Activated gamma-delta T cell treated with anti-CD3 and anti-CD28 coated beads, Interleukin-2, amount 50 U/mL, for 16 hours (primary cell): ENCODE measurements around the gene PFKFB3.
"Not testable (repeated sequence)": the region's sequence is repeated elsewhere in the genome, so short reads cannot be mapped to it uniquely, and the experiment has no call there.

Source experiments
- DNase-seq: peaks from one replicate; pipeline ENCODE4 v3.0.0-alpha.2; 2020; ENCODE audit warnings: low read depth

PFKFB3 gene

DNA sequence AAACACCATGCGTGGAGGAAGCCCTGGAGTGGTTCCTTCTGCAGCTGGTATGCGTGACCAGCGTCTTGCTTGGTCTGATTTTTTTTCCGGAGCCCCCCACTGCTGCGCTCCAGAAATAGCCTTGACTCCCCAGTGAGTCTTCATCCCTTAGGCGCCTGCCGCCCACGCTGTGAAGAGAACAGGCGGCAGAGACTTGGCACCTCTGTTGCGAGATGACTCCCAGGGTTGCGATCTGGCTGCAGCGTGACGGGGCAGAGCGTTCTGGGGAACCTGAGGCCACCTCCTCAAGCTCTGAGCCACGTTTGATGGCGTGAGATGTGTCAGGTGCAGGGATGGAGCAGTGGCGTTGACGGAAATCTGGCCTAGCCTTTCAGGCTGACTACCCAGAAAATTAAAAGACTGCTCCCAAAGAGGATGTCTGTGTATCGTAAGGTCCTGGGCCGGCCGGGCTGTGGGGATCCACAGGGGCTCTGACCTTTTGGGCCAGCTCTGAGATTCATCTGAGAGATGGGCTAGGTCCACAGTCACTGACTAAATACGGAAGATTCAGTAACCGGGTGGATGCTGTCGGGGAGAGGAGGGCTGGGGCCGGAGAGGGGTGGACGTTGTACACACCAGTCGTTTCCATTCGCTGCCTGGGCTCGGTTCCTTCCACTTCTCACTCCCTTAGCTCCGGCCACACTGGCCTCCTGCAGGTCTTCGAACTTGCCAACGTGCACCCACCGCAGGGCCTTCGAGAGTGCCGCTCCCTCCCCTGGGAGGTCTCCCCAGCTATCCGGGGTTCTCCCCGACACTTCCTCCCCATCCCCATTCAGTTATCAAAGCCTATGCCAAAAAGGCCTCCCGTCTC is 33.8 kb downstream of the PFKFB3 start:
- DNase-seq = no peak

DNA sequence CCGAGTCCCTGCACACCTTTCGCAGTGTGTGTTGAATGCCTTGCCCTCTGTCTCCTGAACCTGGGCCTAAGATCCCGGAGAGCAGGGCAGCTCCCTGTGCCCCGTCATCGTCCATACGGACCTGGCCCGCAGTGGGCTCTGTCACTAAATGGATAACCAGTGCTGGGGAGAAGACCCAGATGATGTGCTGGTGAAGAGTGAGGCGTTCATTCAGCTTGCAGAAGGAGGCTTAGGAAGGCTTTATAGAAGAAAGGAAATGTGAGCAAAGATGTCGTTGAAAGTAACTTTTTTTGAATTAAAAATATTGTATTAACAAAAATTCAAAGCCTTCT is 34.4 kb downstream of the PFKFB3 start:
- no peak for DNase-seq

DNA sequence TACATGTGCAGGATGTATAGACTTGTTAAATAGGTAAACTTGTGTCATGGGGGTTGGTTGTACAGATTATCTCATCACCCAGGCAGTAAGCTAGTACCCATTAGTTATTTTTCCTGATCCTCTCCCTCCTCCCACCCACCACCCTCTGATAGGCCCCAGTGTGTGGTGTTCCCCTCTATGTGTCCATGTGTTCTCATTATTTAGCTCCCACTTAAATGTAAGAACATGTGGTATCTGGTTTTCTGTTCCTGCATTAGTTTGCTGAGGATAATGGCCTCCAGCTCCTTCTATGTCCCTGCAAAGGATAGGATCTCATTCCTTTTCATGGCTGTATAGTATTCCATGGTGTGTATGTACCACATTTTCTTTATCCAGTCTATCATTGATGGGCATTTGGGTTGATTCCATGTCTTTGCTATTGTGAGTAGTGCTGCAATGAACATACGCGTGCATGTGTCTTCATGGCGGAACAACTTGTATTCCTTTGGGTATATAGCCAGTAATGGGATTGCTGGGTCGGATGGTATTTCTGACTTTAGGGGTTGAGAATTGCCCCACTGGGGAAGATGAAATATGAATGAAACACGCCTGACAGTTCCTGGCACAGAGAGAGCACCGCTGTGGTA is 36.0 kb downstream of the PFKFB3 start:
- DNase-seq = not testable (repeated sequence)

DNA sequence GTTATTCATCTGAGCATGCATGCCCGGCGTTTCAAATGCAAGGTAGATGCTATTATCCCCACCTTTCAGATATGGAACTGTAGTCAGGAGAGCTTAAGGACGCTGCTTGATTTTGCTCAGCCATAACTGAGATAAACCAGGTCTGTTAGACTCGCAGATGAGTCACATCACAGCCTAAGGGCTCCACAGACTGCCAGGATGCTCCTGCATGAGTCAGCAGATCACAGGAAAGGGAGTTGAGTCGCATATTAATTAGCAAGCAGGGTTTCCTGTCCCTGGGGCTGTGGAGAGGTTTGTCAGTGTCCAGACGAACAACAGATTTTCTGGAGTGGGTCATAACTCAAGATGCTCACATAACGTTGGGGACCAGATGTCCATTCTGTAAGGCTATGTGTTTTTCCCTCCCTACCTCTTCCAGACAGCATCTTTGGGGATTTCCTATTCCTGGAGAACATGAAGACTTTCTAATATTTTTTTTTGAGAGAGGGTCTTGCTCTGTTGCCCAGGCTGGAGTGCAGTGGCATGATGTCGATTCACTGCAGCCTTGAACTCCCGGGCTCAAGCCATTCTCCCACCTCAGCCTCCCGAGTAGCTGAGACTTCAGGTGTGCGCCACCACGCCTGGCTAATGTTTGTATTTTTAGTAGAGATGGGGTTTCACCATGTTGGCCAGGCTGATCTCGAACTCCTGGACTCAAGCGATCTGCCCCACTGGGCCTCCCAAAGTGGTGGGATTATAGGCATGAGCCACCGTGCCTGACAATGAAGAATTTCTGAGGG is 36.7 kb downstream of the PFKFB3 start:
- DNase-seq = peak; percentile 40

DNA sequence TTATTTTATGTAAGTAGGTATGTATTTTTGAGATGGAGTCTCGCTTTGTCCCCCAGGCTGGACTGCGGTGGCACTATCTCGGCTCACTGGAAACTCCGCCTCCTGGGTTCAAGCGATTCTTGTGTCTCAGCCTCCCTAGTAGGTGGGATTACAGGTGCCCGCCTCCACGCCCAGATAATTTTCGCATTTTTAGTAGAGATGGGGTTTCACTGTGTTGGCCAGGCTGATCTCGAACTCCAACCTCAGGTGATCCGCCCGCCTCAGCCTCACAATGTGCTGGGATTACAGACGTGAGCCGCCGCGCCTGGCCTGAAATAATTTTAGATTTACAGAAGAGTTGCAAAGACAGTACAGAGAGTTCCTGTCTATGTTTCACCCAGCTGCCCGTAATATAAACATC is 37.5 kb downstream of the PFKFB3 start:
- no peak for DNase-seq

DNA sequence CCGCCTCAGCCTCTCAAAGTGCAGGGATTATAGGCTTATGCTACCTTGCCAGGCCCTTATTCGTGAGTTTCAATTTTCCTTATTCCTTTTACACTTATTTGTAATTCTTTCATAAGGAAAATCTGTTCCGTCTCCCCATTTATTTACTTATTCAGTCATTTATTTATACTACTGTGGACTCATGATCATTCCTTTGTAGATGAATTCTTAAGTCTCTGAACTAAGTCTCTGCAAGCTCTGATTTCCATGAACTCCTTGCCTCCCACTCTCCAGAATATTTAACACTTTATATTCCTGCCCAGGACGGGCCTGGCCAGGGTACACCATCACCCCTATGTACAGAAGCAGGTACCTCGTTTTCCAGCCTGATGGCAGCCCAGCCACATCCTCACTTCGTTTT is 39.4 kb downstream of the PFKFB3 start:
- DNase-seq = no peak

DNA sequence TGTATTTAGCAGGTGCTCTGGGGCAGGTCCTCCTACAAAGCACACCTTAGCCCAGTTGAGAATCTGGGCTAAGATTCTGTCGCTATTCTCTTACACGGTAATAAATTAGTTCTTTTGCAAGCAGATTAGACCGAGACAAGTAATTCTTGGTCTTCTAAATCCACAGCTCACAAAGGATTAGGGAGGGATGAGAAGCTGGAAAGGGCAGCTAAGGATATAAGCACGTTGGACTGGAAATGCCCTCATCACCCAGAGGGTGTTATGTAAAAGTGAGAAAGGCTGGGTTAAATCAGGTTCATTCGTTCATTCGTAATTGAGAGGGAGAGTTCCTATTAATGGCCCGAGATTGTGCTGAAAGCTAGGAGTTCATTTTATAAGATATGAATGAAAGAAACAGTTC is 41.8 kb downstream of the PFKFB3 start:
- DNase-seq = no peak

DNA sequence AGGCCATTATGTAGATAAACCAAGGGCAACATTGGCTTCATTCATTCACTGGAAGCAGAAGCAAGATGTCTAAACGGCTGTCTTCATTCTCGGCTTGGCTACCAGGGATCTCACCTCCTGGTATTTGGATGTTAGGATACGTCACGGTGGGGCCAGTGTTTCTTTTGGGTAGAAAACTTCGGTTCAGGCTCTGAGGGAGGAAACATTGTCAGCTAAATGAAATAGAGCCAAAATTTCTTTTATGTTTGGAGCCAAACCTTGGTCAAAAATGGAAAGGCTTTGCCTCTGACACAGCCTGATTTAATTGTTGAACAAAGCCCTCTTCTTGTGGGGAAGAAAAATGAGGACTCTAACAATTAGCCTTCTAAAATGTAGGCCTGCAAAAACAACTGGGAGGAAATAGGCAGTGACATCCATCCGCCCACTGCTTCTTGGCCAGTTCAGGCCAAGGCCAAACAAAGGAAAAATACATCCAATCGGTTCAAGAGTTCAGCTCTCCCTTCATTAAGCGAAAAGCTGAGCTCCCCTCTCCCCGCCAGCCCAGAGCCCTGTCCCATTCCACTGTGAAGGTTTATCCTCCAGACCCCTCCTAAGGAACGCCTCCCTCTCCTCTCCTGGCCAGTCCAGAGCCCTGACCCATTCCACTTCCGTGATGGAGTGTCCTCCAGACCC is 44.4 kb downstream of the PFKFB3 start:
- no peak for DNase-seq

DNA sequence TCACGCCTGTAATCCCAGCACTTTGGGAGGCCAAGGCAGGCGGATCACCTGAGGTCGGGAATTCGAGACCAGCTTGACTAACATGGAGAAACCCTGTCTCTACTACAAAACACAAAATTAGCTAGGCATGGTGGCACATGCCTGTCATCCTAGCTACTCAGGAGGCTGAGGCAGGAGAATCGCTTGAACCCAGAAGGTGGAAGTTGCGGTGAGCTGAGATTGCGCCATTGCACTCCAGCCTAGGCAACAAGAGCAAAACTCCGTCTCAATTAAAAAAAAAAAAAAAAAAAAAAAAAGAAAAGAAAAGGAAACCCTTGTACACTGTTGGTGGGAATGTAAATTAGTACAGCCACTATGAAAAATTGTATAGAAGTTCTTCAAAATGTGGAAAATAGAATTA is 46.2 kb downstream of the PFKFB3 start:
- DNase-seq = not testable (repeated sequence)

DNA sequence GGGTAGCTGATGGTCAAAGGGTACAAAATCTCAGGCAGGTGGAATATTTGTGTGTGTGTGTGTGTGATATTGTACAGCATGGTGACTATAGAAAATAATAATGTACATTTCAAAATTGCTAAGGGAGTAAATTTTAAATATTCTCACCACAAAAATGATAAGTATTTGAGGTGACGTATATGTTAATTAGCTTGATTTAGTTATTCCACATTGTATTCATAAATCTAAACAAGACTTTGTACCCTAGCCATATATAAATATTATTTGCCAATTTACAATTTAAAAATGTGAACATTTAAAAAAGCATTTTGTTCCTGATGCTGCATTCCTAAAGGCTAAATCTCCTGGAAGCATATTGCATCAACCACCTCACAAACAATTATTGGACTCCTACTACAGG is 47.0 kb downstream of the PFKFB3 start:
- no peak for DNase-seq

DNA sequence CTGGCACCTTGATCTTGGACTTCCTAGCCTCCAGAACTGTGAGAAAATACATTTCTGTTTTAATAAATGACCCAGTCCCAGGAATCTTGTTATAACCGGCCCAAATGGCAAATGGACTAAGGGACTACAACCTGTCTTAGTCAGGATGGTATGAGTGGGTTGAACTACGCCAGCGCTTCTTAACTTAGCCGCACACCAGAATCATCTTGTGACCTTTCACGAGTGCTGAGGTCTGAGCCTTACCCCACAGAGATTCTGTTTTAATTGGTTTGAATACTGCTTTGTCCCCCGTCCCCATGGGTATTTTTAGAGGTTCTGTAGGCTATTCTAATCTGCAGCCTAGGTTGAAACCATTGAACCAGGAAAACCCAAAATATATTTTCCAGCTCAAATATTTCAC is 48.0 kb downstream of the PFKFB3 start:
- no peak for DNase-seq

DNA sequence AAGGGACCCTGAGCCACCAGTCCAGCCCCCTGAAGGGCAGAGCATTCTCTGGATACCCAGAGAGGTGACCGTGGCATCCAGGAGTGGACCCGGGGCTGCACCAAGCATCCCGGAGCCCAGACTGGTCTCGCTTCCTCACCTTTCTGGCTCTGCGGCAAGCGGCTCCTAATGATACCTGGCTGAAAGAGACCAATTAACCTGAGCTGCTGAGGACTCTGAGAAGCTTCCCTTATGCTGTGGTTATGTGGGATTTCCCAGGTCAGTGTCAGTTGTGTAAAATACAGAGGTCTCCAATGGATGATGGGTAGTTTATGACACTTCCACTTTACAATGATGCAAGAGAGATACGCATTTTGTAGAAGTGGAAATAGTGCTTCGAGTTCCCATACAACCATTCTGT is 51.5 kb downstream of the PFKFB3 start:
- DNase-seq = no peak

DNA sequence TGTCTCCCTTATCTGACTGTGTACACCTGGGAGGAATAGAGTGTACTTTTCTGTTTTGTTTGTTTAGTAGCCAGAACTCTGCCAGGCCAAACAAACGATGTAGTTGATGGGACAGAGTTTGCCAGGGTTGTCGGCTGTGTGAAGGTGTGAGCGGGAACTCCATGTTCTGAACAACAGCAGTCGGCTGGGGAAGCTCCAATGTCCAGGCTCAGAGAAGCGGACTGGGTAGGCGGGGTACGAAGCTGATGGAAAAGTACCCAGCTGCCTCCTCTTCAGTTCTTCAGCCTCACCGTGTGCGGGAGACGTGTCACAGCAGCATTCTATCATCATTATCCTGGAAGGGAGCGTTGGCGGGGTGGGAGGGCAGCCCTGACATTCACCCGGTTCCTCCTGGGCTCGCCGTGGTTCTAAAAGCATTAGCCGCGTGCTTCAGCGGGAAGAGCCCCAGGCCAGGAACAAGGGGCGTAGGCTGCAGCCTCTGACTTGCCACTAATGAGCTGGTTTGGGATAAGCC is 52.9 kb downstream of the PFKFB3 start:
- DNase-seq = no peak

DNA sequence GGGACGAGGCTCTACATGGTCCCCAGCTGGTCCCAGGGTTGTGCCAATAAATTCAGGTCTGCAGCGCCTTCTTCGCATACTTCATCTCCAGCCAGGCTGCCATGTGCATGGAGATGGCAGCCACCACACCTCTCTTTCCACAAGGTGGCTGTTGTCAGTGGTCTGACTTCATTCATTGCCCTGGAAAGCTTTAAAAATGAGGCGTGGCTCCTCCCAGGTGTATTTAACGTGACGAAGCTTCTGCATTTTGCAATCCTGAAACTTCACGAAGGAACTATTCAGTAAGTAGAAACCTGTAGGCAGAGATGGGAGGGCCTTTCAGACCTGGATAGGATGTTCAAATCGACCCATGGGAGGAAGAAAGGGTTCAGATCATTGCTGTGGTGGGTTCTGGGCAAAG is 53.7 kb downstream of the PFKFB3 start:
- no peak for DNase-seq

DNA sequence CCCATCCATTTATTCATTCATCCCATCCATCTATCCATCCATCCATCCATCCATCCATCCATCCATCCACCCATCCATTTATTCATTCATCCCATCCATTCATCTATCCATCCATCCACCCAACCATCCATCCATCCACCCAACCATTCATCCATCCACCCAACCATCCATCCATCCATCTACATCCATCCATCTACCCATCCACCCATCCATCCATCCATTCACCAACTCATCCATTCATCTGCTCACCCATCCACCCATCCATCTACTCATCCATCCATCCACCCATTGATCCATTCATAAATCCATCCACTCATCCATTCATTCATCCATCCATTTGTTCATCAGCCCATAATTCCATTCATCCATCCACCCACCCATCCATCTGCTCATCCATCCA is 56.4 kb downstream of the PFKFB3 start:
- no peak for DNase-seq

DNA sequence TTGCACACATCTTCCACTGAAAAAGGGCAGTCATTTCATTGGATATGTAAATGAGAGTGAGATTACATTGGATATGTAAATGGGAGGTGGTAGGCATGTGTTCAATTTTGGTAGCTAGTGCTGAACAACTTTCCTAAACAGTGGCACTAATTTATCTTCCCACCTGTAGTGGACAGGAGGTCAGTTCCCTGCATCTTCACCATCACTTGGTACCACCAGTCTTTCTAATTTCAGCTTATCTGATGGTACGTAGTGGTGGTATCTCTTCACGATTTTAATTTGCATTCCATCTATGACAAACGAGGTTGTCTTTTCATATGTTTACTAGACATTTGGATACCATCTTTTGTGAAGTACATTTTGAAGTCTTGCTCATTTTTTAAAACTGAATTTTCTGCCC is 58.1 kb downstream of the PFKFB3 start:
- no peak for DNase-seq

DNA sequence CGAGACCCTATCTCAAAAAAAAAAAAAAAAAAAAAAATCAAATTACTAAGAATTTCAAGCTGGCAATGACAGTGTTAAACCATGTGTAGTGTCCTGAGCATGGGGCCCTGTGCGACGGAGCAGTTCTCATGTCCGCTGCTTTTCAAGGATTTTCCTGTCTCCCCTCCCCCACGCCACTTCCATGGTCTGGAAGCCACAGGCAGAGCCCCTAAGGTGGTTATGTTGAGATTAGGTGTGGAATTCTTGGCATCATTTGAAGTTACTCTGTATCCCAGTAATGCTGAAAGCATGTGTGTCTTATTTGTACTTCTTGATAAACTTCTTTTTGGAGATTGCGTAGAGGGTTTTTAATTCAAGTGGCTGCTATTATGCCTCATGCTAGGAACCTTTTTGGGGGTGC is 65.2 kb downstream of the PFKFB3 start:
- DNase-seq = no peak

DNA sequence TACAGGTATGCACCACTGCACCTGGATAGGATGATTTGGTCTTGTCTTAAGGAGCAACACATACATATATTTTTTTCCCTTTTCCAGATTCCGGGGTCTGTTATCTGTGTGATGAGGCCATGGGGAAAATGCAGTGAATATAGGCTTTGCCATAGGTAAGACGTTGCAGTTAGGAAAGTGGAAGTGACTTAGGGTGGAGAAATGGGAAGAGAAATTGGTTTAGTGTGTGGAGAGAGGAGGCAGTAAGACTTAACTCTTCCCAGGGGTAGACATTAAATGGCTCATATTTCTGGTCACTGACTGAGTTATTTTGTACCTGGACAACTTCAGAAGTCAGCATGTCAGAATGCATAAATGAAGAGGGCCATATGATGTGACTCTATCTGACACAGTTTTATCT is 66.7 kb downstream of the PFKFB3 start:
- DNase-seq = no peak

DNA sequence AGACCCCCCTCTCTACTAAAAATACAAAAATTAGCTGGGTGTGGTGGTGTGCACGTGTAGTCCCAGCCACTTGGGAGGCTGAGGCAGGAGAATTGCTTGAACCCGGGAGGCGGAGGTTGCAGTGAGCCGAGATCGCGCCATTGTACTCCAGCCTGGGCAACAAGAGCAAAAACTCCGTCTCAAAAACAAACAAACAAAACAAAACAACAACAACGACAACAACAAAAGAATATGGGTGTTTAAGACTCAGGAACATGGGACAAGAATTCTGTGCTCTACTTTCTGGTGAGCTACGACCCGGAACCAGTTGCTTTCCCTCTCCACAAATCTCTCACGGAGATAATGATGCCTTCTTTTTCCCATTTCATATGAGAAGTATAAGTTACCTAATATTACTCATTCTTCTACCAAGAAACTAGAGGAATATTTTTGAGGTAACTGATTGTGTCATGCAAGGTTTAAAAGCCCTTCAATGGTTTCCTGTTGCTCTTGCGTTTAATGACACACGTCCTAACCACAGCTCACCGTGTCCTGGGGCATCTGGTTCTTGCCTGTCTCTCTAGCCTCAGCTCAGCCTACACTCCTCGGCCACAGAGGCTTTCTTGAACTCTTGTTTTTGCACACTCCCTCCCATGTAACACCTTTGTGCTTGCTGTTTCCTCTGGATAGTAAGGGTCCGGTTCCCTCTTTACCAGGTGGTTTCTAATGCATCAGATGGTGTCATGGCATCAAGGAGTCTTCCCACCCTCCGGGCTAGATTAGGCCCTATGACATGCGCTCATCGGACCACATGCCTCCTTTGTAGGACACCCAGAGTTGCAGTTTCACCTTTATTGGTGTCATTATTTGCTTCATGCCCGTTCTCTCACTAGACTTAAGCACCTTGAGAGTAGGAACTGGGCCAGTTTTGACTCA is 67.5 kb downstream of the PFKFB3 start:
- peak; percentile 66 for DNase-seq

DNA sequence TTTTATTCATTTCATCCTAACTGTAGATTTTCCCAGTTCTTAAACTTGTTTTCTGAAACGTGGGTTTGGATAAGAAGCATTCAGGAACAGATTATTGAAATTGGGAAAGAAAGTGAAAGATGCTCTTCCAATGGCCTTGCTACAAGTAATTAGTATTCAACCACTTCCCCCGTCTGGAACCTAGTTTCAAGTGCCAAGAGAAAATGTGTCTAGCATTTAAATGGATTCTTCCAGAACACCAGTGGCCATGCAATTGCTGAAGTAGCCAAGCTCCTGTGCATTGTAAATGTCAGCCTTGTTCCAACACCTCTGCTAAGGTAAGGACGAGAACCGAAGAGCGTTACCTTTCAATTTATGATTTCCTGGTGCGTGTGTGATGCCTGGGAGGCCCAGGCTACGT is 68.2 kb downstream of the PFKFB3 start:
- no peak for DNase-seq

DNA sequence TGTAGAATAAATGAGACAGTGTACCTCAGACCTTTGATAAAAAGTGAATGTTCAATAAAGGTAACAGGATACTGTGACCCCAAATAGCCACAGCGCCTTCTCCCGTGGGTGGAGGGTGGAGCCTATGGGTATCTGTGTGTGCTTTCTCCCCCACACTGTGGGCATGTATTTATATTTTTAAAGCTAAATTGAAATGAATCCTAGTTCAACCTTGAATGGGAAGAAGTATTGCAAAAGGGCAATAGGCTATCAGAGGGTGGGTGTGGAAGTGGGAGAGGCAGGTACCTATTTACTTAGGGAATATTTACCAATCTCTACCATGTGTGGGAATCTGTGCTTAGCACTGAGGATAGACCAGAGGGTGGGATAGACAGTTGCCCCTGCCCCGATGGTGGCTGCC is 68.9 kb downstream of the PFKFB3 start:
- DNase-seq = no peak
